ENCODE data around the gene RBMS3.

The RBMS3 gene

DNA sequence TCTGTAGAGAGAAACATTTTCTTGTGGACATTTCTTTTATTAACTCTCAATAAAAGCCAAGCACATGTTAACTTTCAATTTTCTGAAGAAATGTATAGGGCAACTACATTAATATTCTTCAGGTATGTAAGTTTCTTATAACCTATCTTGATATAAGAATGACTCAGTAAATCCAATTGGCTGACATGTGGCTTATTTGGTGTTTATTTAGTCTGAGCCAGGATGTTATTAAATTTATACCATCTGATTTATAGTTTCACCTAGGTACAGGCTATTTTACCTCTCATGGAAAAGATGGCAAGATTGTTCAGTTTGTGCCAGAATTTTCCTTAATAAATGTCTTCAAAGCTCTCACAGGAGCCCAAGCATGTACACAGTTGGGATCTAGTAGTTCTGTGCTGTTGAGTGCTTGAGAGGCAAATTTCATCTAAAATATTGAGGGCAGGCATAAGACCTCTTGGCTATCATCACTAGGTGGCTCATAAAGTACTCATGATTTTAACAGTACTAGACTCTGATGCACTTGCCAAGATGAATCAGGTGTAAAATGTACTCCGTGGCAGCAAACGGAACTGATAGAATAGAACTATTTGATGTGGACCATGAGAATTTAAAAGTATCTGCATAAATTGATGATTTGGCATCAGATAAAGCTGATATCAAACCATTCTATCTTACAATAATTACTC, 631.9 kb downstream of the RBMS3 start:
- Mint-ChIP-seq H3K27me3 (ENCODE audit: low read depth) (peaks cover 3% of the 10 kb centered on the region), H3K9me3 (no peaks in the 10 kb centered on the region), H3K27ac (no peak overlapping the region), H3K36me3 (ENCODE audit: low read depth) (no peaks in the 10 kb centered on the region), H3K4me1 (ENCODE audit: low read depth) (no peaks in the 10 kb centered on the region), H3K4me3 (no peak overlapping the region)

DNA sequence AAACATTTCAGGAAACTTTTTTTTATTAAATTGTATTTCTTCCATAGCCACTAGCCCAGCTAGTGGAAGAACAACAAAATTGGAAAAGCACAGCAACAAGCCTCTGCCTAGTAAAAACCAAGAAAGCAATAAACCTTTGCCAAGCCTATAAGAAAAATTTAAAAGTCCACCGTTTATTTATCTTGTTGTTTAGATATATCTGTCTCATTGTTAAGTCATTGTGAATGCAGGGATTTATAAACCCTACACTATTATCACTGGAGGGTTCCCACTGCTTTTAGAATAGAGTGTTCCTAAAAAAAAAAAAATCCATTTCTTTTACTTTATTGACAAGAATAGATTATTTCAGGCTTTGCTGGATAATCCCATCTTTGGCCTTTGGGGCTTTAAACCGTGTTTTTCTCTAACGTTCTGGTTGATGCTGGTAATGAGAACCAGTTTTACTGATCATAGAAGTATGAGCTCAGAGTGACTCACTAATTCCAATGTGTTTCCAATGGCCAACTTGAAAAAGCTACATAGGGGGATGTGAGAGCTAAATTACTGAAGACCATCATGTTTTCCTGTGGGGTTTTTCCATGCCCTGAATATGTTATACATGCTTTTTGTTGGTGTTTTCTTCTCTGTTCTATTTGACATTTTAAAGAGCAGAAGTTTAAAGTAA, 634.1 kb downstream of the RBMS3 start:
- H3K4me3 Mint-ChIP-seq = no peak overlapping the region
- H3K4me1 Mint-ChIP-seq (ENCODE audit: low read depth) = no peaks in the 10 kb centered on the region
- peaks cover 3% of the 10 kb centered on the region for H3K27me3 Mint-ChIP-seq (ENCODE audit: low read depth)
- no peaks in the 10 kb centered on the region for H3K36me3 Mint-ChIP-seq (ENCODE audit: low read depth)
- no peak overlapping the region for H3K27ac Mint-ChIP-seq
- no peaks in the 10 kb centered on the region for H3K9me3 Mint-ChIP-seq

DNA sequence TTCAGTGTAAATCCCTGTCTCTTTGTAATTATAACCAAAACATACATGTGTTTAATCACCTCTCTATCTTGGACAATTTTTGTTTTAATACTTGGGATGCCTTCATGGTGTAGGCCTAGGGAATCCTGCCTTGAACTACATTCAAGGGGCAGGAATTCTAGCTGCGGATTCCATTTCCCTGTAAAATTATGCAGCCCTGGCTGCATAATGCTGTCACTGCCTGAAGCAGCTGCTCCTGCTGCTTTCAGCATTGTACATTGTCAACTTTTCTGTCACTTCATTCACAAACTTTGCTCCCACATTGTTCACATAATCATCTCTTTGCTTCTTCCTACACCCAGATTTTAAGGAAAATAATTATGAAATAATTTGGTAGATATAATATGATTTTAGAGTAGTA, 638.7 kb downstream of the RBMS3 start:
- H3K27me3 Mint-ChIP-seq (ENCODE audit: low read depth) = no peaks in the 10 kb centered on the region
- H3K4me3 Mint-ChIP-seq = no peak overlapping the region
- no peak overlapping the region for H3K27ac Mint-ChIP-seq
- H3K36me3 Mint-ChIP-seq (ENCODE audit: low read depth) = no peaks in the 10 kb centered on the region
- H3K9me3 Mint-ChIP-seq = no peaks in the 10 kb centered on the region
- no peaks in the 10 kb centered on the region for H3K4me1 Mint-ChIP-seq (ENCODE audit: low read depth)

DNA sequence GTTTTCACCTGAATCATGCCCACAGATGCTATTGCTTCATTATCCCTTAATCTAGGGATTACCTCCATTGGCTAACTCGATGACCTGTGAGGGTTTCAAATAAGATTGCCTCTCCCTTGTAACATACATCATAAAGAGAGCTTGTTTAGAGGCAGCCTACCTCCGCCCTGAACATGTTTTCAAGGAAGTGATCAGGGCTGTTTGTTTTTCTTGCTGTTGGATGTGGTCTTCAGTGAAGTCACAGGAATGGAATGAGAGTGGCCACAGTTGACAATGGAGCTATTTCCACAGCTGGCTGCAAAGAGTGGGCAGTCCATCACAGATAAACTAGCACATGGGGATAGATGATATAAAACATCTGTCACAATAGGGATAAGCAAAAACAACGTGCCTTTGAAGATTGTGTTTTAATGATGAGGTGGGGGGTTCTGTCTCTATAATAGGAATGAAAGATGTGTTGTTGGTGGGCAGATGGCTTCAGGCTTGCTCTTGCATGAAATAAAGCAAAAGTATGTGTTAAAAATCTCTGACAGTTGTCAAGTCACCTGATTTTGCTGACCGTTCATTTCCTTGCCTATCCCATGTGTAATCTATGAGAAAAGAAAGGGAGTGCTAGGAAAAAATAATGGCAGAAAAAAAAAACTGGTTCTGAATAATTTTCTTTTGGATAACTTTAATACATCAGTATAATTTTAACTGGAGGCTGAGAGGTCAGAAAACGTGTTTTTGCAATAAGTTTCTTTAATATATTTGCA, 642.3 kb downstream of the RBMS3 start:
- H3K4me1 Mint-ChIP-seq (ENCODE audit: low read depth) = no peaks in the 10 kb centered on the region
- H3K36me3 Mint-ChIP-seq (ENCODE audit: low read depth) = no peaks in the 10 kb centered on the region
- no peak overlapping the region for H3K4me3 Mint-ChIP-seq
- no peak overlapping the region for H3K27ac Mint-ChIP-seq
- H3K27me3 Mint-ChIP-seq (ENCODE audit: low read depth) = no peaks in the 10 kb centered on the region
- H3K9me3 Mint-ChIP-seq = no peaks in the 10 kb centered on the region

DNA sequence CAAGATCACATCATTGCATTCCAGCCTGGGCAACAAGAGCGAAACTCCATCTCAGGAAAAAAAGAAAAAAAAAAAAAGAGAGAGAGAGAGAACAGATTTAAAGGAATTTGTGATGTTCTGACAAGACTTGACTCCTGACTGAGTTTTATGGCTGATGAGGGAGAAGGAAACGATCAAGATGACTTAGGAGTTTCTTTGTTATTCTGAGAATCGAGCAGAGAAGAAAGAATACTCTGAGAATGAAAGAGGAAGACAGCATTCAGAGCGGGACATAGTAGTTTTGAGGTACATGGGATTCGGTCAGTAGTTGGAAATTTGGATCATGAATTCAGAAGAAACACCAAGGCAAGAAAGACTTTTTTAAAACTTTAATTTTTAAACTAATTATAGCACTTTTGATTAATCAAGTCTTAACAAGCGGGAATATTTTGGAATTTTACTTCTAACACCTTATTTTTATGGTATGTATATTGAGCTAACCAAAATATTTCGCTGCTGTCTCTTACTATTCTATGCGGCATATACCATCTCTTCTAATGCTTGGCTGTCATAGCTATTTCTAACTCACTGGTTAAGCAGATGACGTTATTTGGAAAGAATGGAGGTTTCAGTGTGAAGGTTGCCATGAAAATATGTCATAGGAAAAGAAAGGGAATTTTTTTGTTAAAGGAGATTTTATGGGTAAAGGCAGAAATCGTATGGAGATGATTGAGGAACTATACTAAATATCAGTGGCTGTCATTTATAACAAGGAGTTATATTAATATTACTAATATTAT, 644.1 kb downstream of the RBMS3 start:
- no peak overlapping the region for H3K4me3 Mint-ChIP-seq
- no peaks in the 10 kb centered on the region for H3K4me1 Mint-ChIP-seq (ENCODE audit: low read depth)

DNA sequence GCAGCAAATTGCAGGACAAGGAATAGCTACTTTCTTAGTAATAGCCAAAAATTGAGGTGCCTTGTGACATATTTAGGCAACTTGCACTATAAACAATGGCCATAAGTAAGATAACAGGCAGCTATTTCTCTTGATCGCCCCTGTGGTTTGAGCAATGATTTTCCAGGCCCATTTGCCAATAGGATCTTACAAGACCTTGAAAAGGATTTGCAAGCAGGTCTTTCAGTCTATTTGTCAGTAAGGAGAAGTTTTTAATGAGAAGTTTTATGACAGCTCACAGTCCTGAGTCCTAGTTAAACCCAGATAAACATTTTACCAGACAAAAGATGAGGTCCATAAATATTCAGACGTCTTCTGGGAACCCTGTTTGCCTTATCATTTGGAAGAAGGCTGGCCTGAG, 645.5 kb downstream of the RBMS3 start:
- H3K4me1 Mint-ChIP-seq (ENCODE audit: low read depth) = no peaks in the 10 kb centered on the region
- H3K36me3 Mint-ChIP-seq (ENCODE audit: low read depth) = no peaks in the 10 kb centered on the region
- no peaks in the 10 kb centered on the region for H3K27me3 Mint-ChIP-seq (ENCODE audit: low read depth)
- no peak overlapping the region for H3K4me3 Mint-ChIP-seq
- no peak overlapping the region for H3K27ac Mint-ChIP-seq
- H3K9me3 Mint-ChIP-seq = no peaks in the 10 kb centered on the region

More for the DNA sequence above, 644.1 kb downstream of the RBMS3 start:
- Mint-ChIP-seq H3K9me3 (no peaks in the 10 kb centered on the region), H3K36me3 (ENCODE audit: low read depth) (no peaks in the 10 kb centered on the region), H3K27me3 (ENCODE audit: low read depth) (no peaks in the 10 kb centered on the region), H3K27ac (no peak overlapping the region)

DNA sequence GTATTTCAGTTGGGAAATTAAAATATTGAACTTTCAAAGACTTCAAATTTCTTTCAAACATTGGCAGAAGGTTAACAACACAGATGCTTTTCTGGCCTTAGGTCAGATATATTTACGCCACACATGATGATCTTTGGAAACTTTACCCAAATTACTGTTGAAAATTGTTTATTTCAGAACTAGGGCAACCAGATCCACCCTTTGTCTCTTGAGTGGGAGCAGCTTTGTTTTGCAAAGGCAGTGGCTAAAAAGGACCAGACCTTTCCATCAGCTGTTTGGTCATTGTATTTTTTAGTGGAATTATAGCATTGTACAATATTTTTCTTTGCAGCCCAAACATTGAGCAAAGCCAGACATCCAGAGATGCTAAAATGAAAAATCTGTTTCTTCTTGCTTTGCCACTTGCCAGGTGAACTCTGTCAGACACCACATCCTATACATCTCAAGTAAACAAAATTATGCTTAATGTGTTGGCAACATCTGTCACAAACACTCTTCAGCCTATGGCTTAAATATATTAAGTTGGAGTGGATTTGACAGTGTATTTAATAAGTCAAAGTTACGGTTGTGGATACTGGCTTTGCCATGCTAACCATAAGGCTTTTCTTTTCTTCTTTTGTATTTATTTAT, 651.9 kb downstream of the RBMS3 start:
- peaks cover 7% of the 10 kb centered on the region for H3K27me3 Mint-ChIP-seq (ENCODE audit: low read depth)
- H3K4me3 Mint-ChIP-seq = no peak overlapping the region
- no peaks in the 10 kb centered on the region for H3K9me3 Mint-ChIP-seq

DNA sequence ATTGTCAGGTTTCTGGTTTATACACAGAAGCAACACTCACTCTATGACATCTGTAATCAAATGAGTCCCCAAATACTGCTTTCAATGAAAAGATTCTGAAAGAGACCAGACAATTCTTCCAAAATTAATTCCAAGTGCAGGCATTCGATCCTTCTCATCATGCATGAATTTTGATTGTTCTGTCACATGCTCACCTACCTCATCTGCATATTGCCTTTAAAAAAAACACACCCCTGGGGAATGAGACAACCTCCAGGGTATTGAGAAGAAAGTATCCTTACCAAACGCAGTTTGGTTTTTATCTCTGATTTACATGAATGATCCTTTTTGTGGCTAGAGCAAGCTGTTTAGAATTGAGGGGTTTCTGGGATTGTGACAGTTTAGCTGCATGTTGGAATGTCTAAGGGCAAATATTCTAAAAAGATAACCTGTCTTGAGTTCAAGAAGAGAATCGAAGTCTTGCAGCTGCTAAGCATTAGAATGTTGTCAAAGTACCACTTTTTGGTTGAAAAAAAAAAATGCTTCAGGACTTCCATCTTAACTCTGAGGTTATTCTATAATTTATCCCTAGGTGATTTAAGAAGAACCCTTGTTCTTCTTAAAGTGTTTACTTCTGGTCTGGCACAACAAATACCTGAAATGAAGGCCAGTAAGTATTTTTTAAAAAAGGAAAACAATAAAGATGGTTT, 653.1 kb downstream of the RBMS3 start:
- Mint-ChIP-seq H3K27me3 (ENCODE audit: low read depth) (peaks cover 7% of the 10 kb centered on the region), H3K4me3 (no peak overlapping the region), H3K27ac (no peak overlapping the region), H3K4me1 (ENCODE audit: low read depth) (peaks cover 2% of the 10 kb centered on the region), H3K36me3 (ENCODE audit: low read depth) (no peaks in the 10 kb centered on the region), H3K9me3 (no peaks in the 10 kb centered on the region)

More for the DNA sequence above, 651.9 kb downstream of the RBMS3 start:
- H3K27ac Mint-ChIP-seq = no peak overlapping the region
- H3K4me1 Mint-ChIP-seq (ENCODE audit: low read depth) = peaks cover 2% of the 10 kb centered on the region
- H3K36me3 Mint-ChIP-seq (ENCODE audit: low read depth) = no peaks in the 10 kb centered on the region

DNA sequence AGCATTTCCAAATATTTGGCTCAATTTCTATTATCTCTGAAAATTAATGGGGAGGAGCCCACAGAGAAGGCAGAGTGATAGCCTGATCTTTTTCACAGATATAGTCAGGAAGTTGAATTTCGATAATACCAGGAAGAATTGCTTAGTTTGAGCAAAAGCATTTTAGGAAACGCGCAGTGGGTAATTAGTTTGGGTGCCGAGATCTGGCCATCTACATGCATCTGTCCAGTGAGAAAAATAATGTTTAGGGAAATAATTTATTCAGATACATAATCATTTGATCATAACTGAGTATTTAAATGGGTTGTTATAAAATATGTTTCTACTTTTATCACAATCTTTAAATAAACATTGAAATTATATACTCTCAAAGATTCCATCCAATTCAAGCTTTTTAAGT, 653.9 kb downstream of the RBMS3 start:
- Mint-ChIP-seq H3K4me3 (no peak overlapping the region), H3K36me3 (ENCODE audit: low read depth) (no peaks in the 10 kb centered on the region), H3K27me3 (ENCODE audit: low read depth) (peaks cover 8% of the 10 kb centered on the region), H3K27ac (no peak overlapping the region), H3K4me1 (ENCODE audit: low read depth) (peaks cover 2% of the 10 kb centered on the region), H3K9me3 (no peaks in the 10 kb centered on the region)

DNA sequence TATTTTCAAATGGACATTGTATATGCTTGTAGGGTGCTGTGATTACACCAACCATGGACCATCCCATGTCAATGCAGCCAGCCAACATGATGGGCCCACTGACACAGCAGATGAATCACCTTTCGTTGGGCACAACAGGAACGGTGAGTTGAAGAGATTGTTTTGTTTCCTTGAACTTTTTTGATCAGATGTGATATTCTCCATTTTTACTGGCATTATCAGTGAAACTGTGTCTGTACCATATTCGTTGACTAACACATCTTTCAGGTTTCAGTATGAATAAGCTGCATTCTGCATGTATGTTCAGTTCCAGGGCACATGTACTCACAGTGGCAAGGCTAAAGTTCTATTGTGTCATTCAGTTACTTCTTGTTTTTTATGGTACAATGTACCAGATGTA, 655.2 kb downstream of the RBMS3 start:
- Mint-ChIP-seq H3K27me3 (ENCODE audit: low read depth) (peaks cover 13% of the 10 kb centered on the region), H3K36me3 (ENCODE audit: low read depth) (no peaks in the 10 kb centered on the region), H3K4me1 (ENCODE audit: low read depth) (peaks cover 2% of the 10 kb centered on the region), H3K4me3 (no peak overlapping the region), H3K9me3 (no peaks in the 10 kb centered on the region), H3K27ac (no peak overlapping the region)

DNA sequence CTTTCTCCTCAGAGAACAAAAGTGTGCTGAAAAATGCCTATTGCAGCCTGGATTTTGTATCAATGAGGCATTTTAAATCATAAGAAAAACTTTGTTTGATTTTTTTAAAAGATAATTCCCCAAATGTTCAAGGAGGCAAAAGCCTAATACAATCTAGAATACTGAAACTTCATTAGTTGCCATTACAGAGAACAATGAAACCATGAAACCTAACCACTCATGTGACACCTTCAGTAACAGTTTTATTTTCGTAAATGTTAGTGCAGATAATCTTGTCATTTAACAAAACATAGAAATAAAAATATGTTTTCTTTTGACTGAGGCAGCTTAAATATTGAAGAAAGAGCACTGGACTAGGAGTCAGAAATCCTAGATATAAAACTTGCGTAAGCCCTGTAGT, 655.9 kb downstream of the RBMS3 start:
- Mint-ChIP-seq H3K27me3 (ENCODE audit: low read depth) (peaks cover 13% of the 10 kb centered on the region), H3K36me3 (ENCODE audit: low read depth) (no peaks in the 10 kb centered on the region), H3K9me3 (no peaks in the 10 kb centered on the region), H3K4me3 (no peak overlapping the region), H3K4me1 (ENCODE audit: low read depth) (peaks cover 2% of the 10 kb centered on the region), H3K27ac (no peak overlapping the region)

DNA sequence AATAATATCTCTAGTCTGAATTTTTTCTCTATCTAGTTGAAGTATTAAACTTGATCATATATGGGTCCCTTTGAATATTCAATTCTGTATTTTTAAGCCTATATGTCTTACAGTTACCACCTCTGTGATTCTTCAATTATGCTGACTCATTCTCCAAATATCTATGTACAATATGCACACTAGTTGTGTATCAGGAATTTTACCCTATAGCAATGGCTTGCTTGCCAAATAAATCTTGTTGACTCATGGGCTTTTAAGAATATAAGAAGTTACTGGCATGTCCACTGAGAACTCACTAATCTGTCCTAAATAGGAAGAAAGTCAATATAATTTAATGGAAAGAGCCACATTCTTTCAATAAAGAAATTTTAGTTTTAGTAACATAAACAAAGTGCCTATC, 656.3 kb downstream of the RBMS3 start:
- H3K27me3 Mint-ChIP-seq (ENCODE audit: low read depth) = peaks cover 13% of the 10 kb centered on the region
- H3K4me1 Mint-ChIP-seq (ENCODE audit: low read depth) = peaks cover 2% of the 10 kb centered on the region
- H3K4me3 Mint-ChIP-seq = no peak overlapping the region
- no peaks in the 10 kb centered on the region for H3K36me3 Mint-ChIP-seq (ENCODE audit: low read depth)
- H3K27ac Mint-ChIP-seq = no peak overlapping the region
- no peaks in the 10 kb centered on the region for H3K9me3 Mint-ChIP-seq

DNA sequence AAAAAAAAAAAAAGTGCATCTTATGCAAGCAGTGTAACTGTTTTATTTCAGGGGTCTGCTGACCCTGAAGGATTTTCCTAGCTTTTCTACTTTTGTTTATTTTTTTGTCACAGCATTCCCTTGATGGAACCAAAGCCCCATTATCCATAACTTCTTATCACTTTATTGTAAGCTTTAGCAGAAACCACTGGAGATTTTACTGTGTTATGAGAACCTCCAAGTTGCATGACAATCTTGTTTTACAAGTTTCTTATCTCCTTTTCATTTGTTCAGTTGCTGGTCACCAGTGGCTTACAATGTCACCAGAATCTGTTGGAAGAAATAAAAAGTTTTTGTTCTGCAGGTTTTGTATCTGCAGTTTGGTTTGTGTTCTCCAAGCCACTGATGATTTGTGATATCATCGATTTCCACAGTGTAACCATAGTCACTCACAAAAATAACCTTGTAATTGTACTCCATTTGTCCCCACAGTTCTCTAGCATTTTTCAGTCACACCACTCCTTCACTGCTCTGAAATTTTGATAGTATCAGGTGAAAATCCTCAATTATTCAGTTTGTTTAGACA, 660.0 kb downstream of the RBMS3 start:
- Mint-ChIP-seq H3K4me3 (no peak overlapping the region), H3K9me3 (no peaks in the 10 kb centered on the region), H3K4me1 (ENCODE audit: low read depth) (peaks cover 2% of the 10 kb centered on the region), H3K27ac (no peak overlapping the region), H3K27me3 (ENCODE audit: low read depth) (peaks cover 6% of the 10 kb centered on the region), H3K36me3 (ENCODE audit: low read depth) (no peaks in the 10 kb centered on the region)

All from T-helper 1 cell treated with Interleukin-12 subunit alpha and Interleukin-12 subunit beta and Interleukin-4 antibody, amounts not matched to agents 30 μg/mL and 1 μg/mL, for 36 hours (primary cell).